Stimulated activated CD4-positive, alpha-beta T cell treated with anti-CD3 and anti-CD28 coated beads, Interleukin-2, amount 100 ng/mL, for 24 hours (primary cell): ENCODE data around the gene ZNF722.
"Not testable (repeated sequence)": the region's sequence is repeated elsewhere in the genome, so short reads cannot be mapped to it uniquely, and the experiment has no call there.

Source experiments
- DNase-seq, 2 donors: peaks; one replicate each; pipeline ENCODE4 v3.0.0-alpha.2; 2020

Gene ZNF722

DNA sequence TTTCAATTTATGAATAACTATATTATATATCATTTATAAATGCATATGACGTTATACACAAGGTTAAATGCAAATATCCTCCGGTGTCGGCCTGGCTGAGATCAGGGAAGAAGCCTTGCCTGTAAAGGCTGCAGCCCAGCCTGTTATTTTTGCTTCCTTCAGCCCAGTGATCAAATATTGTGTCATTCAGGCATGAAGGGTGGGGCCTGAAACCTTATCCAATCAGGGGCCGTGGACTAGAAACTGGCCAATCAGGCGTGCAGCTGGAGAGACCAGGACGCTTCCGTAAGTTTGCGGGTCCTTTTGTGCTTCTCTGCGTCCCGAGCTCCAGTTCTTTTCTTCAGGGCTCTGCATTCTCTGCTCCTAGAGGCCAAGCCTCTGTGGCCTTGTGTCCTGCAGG lies at the start of gene ZNF722:
Gene ZNF722, plus strand, starts transcription at position 301 of the 400 bp plus-strand sequence. CDS start 113 bp downstream, outside the sequence.
- DNase-seq: no peak

DNA sequence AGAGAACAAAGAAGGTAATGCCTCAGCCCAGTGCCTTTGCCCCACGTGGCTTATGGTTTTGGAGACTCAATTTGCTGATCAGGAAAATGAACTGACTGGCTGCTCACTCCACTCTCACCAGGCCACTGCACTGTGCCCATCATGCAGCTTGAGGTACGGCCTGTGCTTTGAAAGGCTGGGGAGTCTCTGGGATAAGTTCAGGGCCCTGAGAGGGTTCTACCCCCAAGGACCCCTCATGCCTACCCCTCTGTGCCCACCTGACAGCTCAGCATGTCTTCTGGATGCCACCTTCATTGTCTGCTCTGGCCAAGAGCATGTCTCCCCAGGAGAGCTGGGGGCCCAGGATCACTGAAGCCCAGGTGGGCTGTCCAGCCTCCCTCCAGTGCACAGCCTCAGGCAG lies 45.5 kb upstream of the ZNF722 start:
- DNase-seq: no peak

DNA sequence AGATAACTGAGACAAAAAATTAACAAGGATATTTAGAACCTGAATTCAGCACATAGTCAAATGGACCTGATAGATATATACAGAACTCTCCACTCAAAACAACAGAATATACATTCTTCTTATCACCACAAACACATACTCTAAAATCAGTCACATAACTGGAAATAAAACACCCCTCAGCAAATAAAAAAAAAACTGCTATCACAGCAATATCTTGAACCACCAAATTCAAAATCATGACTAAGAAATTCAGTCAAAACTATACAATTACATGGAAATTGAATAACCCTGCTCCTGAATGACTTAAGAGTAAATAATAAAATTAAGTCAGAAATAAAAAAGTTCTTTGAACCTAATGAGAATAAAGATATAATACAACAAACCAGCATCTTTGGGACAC lies 30.0 kb upstream of the ZNF722 start:
- DNase-seq: no peak

DNA sequence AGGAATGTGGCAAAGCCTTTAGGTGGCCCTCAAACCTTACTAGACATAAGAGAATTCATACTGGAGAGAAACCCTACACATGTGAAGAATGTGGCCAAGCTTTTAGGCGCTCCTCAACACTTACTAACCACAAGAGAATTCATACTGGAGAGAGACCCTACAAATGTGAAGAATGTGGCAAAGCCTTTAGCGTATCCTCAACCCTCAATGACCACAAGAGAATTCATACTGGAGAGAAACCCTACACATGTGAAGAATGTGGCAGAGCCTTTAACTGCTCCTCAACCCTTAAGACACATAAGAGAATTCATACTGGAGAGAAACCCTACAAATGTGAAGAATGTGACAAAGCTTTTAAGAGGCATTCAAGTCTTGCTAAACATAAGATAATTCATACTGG lies 16.8 kb downstream of the ZNF722 start:
- not testable (repeated sequence) for DNase-seq

DNA sequence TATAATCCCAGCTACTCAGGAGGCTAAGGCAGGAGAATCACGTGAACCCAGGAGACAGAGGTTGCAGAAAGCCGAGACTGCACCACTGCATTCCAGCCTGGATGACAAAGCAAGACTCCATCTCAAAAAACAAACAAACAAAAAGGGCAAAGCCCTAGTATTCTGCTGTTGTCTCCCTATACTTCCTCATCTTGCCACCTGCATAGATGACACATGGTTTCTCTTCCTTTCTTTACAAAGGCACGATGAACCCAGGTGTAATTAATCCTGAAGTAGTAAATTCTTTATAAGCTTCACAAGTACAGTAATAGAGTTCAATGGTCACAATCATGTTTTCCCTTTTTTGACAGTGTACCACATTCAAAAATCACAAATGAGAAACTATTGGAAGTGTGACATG lies 36.7 kb downstream of the ZNF722 start:
- no peak for DNase-seq

DNA sequence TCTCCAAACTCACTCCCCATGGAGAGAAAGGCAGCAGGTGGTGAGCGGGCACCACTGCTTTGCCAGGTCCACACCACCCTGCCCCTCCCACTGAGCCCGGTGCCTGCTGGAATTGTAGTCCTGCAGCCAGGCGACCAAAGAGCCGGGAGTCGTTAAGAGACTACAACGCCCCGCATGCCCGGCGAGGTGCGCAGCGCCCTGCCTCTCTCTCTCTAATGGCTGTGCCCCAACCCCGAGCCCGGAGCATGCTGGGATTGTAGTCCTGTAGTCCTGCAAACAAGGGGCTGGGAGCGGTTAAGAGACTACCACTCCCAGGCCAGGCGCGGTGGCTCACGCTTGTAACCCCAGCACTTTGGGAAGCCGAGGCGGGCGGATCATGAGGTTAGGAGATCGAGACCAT lies 38.4 kb downstream of the ZNF722 start:
- DNase-seq: no peak

DNA sequence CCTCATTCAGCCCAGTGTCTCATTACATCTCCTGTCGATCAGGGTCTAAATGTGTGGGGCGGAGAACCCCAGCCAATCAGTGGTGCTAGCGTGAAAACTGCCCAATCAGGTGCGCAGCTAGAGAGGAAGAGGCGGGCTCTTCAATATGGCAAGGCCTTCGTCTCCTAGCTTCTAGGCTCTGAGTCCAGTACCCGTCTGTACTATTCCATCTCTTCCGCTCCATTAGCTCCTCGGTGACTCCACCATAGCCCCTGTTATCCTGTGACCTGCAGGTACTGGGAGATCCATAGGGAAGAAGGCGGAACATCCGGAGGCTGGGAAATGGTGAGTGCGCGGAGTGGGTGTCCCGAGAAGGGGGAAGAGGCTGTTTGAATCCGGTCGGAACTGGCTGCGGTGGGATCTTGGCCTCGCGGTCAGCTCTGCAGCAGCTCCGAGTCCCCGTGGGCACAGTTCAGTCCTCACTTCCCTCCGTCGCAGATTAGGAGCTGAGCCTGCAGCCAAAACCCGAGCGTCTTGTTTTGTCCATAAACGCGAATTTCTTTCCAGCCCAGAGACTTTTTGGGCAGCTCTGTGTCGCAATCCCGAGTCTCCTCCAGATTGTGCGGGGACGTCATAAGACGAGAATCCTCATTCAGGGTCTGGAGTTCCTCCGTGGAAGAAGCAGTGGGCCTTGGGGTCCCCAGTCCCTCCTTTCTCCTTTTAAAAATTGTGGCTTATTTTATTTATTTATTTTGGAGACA lies 46.8 kb downstream of the ZNF722 start, which contains the start of gene ZNF727:
Gene ZNF727, plus strand, starts transcription at position 134 of the 740 bp plus-strand sequence. Its CDS starts 188 bp downstream, at position 322.
- peak in 1 of 2 donors; percentile 36 for DNase-seq

DNA sequence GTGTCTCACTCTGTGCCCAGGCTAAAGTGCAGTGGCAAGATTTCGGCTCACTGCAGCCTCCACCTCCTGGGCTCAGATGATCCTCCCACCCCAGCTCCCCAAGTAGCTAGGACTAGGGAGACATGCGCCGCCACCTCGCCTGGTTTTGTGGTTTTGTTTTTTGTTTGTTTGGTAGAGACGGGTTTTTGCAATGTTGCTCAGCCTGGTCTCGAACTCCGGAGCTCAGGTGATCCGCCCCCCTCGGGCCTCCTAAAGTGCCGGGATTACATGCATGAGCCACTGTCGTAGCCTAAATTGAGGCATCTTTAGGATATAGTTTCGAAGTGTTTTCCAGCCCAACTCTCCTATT lies 47.4 kb downstream of the ZNF722 start:
- DNase-seq: no peak
